Progenitor cell of endocrine pancreas (in vitro differentiated cells): ENCODE data around the gene GRIA3. TPM values are rescaled to one million over a fixed set of nuclear protein-coding genes. Genes with fewer than 3 reads are reported as not detected.

Experiments used
- DNase-seq: peaks from one replicate; pipeline ENCODE4 v3.0.0; 2021; ENCODE audit warnings: low spot score; ENCODE audit not compliant: unreplicated experiment
- H3K27ac Mint-ChIP-seq: 2 replicates; pipeline ENCODE4 v1.8.0; 2021; ENCODE audit warnings: mild to moderate bottlenecking, moderate library complexity, mixed read lengths
- H3K27me3 Mint-ChIP-seq: 2 replicates; pipeline ENCODE4 v1.8.0; 2021; ENCODE audit warnings: mixed read lengths
- H3K36me3 Mint-ChIP-seq: 2 replicates; pipeline ENCODE4 v1.8.0; 2022; ENCODE audit warnings: mixed read lengths; ENCODE audit not compliant: insufficient read depth
- H3K4me1 Mint-ChIP-seq: 2 replicates; pipeline ENCODE4 v1.8.0; 2021; ENCODE audit warnings: low read depth, mixed read lengths
- H3K4me3 Mint-ChIP-seq: 2 replicates; pipeline ENCODE4 v1.8.0; 2021; ENCODE audit warnings: low read depth, mild to moderate bottlenecking, moderate library complexity, mixed read lengths
- H3K9me3 Mint-ChIP-seq: 2 replicates; pipeline ENCODE4 v1.8.0; 2021; ENCODE audit warnings: low read depth, mixed read lengths
- total RNA-seq: library from RNA; stranded (reverse); gene quantifications from 2 replicates; pipeline ENCODE4 v1.2.1, GENCODE V29; 2021
- TF ChIP-seq, protein P1 (sequence below): fragments of 200-600 bp; sonication (generic); IDR thresholded peaks from one replicate; pipeline ENCODE4 v1.5.0; 2021; ENCODE audit warnings: antibody characterized with exemption, mild to moderate bottlenecking; ENCODE audit not compliant: unreplicated experiment

GRIA3 gene
- total RNA-seq, 1 donor from 2014 or later, result 2.5 TPM

DNA sequence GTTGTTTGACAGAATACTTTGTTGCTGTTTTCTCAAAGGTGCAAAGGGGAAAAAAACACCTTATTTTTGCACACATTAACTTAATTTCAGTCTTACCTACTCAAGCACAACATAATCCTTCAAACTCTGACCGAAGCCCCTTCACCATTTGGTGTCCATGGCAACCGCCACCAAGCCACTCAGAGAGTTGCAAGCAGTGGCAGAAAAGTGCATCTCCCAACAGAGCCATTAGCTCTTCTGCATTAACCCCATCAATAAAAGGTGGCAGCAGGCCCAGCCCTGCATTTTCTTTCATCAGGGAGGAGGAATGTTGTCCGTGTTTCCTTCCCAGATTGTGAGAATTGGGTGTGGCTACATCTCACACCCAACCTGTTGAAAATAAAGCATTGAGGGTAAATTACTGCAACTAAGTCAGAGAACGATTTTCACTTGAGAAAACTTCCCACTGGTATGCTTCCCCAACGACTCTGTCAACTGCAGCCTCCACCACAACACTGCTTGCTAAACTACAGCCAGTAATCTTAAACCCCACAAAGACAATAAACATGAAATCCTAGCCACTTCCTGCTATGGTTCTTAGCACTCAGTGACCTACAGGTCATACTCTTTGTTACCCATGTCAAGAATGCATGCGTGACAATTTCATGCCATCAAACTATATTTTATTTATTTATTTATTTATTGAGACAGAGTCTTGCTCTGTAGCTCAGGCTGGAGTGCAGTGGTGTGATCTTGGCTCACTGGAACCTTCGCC lies 154.0 kb downstream of the GRIA3 start:
- TF ChIP-seq, protein P1, sequence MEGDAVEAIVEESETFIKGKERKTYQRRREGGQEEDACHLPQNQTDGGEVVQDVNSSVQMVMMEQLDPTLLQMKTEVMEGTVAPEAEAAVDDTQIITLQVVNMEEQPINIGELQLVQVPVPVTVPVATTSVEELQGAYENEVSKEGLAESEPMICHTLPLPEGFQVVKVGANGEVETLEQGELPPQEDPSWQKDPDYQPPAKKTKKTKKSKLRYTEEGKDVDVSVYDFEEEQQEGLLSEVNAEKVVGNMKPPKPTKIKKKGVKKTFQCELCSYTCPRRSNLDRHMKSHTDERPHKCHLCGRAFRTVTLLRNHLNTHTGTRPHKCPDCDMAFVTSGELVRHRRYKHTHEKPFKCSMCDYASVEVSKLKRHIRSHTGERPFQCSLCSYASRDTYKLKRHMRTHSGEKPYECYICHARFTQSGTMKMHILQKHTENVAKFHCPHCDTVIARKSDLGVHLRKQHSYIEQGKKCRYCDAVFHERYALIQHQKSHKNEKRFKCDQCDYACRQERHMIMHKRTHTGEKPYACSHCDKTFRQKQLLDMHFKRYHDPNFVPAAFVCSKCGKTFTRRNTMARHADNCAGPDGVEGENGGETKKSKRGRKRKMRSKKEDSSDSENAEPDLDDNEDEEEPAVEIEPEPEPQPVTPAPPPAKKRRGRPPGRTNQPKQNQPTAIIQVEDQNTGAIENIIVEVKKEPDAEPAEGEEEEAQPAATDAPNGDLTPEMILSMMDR, result no peak
- H3K27ac Mint-ChIP-seq, result peak overlapping the region; percentile 23
- H3K4me3 Mint-ChIP-seq, result no peak overlapping the region
- peaks cover 3% of the 10 kb centered on the region for H3K4me1 Mint-ChIP-seq
- DNase-seq, result no peak
- H3K9me3 Mint-ChIP-seq, result peaks cover 23% of the 10 kb centered on the region
- no peaks in the 10 kb centered on the region for H3K36me3 Mint-ChIP-seq
- no peaks in the 10 kb centered on the region for H3K27me3 Mint-ChIP-seq

DNA sequence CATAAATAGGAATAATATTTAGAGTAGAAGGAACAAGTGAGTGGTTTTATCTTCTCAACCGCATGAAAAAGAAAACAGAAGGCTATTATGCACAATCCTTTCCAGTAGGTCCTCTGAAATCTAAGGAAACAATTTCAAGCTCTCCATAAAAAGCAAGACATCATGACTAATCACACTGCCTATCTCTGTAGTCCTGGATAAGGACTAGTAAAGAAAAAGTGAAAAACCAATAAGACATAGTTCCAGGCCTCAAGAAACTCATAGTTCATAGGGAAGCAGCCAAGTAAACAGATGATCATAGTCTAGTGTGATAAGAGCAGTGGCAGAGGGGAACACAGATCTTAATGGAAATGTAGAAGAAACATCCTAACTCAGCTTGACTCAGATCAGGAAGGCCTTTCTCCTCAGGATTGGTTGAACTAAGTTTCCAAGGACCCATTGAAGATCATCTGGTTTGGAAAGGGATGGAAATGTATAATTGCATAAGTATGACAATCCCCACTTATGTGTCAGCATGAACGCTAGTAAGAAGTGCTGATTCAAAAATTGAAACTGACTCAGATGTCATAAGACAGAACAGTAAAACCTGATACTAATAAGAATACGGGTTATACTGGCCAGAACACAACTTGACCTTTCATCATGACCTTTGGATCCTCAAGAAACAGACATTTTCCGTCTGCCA lies 155.3 kb downstream of the GRIA3 start:
- no peaks in the 10 kb centered on the region for H3K36me3 Mint-ChIP-seq
- TF ChIP-seq, protein P1, result no peak
- no peak overlapping the region for H3K4me3 Mint-ChIP-seq
- no peak for DNase-seq
- H3K27me3 Mint-ChIP-seq, result no peaks in the 10 kb centered on the region
- no peak overlapping the region for H3K27ac Mint-ChIP-seq
- peaks cover 3% of the 10 kb centered on the region for H3K4me1 Mint-ChIP-seq
- H3K9me3 Mint-ChIP-seq, result peaks cover 18% of the 10 kb centered on the region

DNA sequence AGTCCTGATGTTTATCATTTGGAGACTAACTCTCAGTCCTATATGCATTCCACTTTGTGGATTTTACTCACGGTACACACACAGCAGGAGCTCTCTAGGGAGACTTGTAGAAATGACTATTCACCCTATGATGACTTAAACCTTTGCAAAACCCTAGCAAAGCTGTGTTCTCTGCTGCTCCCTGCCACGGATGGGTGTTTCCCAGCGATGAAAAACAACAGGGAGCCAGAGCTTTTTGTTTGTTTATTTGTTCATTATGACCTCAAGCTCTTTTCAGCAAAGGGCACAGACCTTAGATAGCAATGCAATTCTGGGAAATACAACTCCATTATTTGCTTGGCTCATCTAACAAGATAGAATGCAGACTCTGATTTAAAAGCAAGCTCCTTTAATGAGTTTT lies 156.6 kb downstream of the GRIA3 start:
- peaks cover 3% of the 10 kb centered on the region for H3K4me1 Mint-ChIP-seq
- H3K4me3 Mint-ChIP-seq, result no peak overlapping the region
- H3K27ac Mint-ChIP-seq, result no peak overlapping the region
- H3K36me3 Mint-ChIP-seq, result no peaks in the 10 kb centered on the region
- H3K27me3 Mint-ChIP-seq, result no peaks in the 10 kb centered on the region
- peaks cover 21% of the 10 kb centered on the region for H3K9me3 Mint-ChIP-seq
- no peak for DNase-seq
- TF ChIP-seq, protein P1, result no peak

DNA sequence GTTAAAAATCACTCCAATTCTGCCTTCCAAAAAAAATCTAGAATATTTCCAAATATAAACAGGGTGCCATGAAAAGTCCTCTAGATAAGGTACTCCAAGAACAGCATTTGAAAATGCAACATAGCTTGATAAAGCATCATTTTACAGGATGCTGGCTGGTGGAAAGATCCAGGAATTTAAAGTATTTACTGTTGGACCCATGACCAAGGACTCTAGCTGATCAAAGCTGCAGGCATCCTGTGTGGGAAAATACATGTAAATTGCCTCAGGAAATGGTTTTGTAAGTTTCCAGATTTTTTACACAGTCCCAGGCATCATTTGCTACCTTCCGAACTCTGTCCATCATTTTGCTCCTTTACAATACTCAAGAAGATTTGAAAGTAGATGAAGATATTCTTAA lies 164.4 kb downstream of the GRIA3 start:
- no peak for DNase-seq
- Mint-ChIP-seq H3K4me3 (no peak overlapping the region), H3K4me1 (no peaks in the 10 kb centered on the region), H3K27ac (no peak overlapping the region), H3K9me3 (peaks cover 10% of the 10 kb centered on the region), H3K36me3 (no peaks in the 10 kb centered on the region), H3K27me3 (no peaks in the 10 kb centered on the region)
- TF ChIP-seq, protein P1, result no peak

GRCh38 chrX:123350226-123350625 lies 166.1 kb downstream of the GRIA3 start:
- Mint-ChIP-seq H3K27me3 (no peaks in the 10 kb centered on the region), H3K4me1 (no peaks in the 10 kb centered on the region), H3K27ac (no peak overlapping the region), H3K9me3 (peaks cover 10% of the 10 kb centered on the region), H3K4me3 (no peak overlapping the region), H3K36me3 (no peaks in the 10 kb centered on the region)
- TF ChIP-seq, protein P1, result no peak
- no peak for DNase-seq
